Endothelial cell of umbilical vein (primary cell): ENCODE measurements around the gene EVA1A. TPM values are rescaled to one million over a fixed set of nuclear protein-coding genes. Genes with fewer than 3 reads are reported as not detected.

Experiments used
- BruUV-seq: library from RNA; stranded (reverse); fragments of 400-500 nt; replicated peaks from 2 replicates; lab custom pipeline; 2021; lab: Mats Ljungman, UMichigan
- CTCF ChIA-PET: fragments of 300-600, 350-600 bp; sonication (Branson Sonifier 250); formaldehyde crosslinking; loops from one replicate; lab custom pipeline; 2021; ENCODE audit warnings: antibody characterized with exemption, inconsistent platforms; lab: Charles Lee
- POLR2A ChIA-PET: fragments of 300-600, 350-600 bp; sonication (Branson Sonifier 250); formaldehyde crosslinking; loops from one replicate; lab custom pipeline; 2021; ENCODE audit warnings: antibody characterized with exemption, inconsistent platforms; lab: Charles Lee
- DNase-seq: peaks from one replicate; pipeline ENCODE4 v3.0.0-alpha.2; 2011; ENCODE audit warnings: low read depth, low spot score
- FAIRE-seq: peaks from 2 replicates; lab custom pipeline; 2011; peaks lifted over from hg19 to GRCh38; lab: Jason Lieb, UNC
- H2AFZ ChIP-seq: 2 replicates; pipeline ENCODE4 v1.6.0; 2012; ENCODE audit warnings: low read depth, low read length, control low read depth, inconsistent platforms
- H3K27ac ChIP-seq: 2 replicates; pipeline ENCODE4 v1.5.1; 2011; ENCODE audit warnings: low read depth, mild to moderate bottlenecking, control low read depth, low read length, moderate library complexity; ENCODE audit not compliant: insufficient read depth
- H3K27me3 ChIP-seq, 2 experiments: 2 replicates each; pipeline versions ENCODE4 v1.6.0 to v1.6.1; 2011; ENCODE audit warnings: low read length in 2 of 2, mixed read lengths in 1 of 2; ENCODE audit not compliant: control insufficient read depth in 2 of 2, insufficient read depth in 2 of 2
- H3K36me3 ChIP-seq, 2 experiments: 2 replicates in 1 of 2; 3 replicates in 1 of 2; pipeline ENCODE4 v1.5.1; 2011; ENCODE audit warnings: low read length in 2 of 2, mild to moderate bottlenecking in 1 of 2, moderate library complexity in 1 of 2; ENCODE audit not compliant: control insufficient read depth in 2 of 2, insufficient read depth in 2 of 2; ENCODE audit errors: extremely low read depth in 1 of 2
- H3K4me1 ChIP-seq: 3 replicates; pipeline ENCODE4 v1.5.1; 2011; ENCODE audit warnings: mild to moderate bottlenecking, low read length; ENCODE audit not compliant: control insufficient read depth, insufficient read depth; ENCODE audit errors: extremely low read depth
- H3K4me2 ChIP-seq: 2 replicates; pipeline ENCODE4 v1.6.1; 2011; ENCODE audit warnings: low read length, control low read depth, mixed read lengths; ENCODE audit not compliant: insufficient read depth
- H3K4me3 ChIP-seq, 3 experiments: fragments of 200-600 bp in 1 of 3; sonication (generic), shearing (Covaris generic) in 1 of 3; replicated peaks in 1 of 3; 2 replicates each; pipeline ENCODE4 v1.5.1; 2011 to 2016; ENCODE audit warnings: control low read depth in 3 of 3, low read length in 3 of 3, mild to moderate bottlenecking in 2 of 3, inconsistent platforms in 1 of 3, low read depth in 1 of 3, moderate library complexity in 1 of 3; ENCODE audit not compliant: insufficient read depth in 1 of 3
- H3K79me2 ChIP-seq: 2 replicates; pipeline ENCODE4 v1.6.0; 2012; ENCODE audit warnings: low read length, inconsistent platforms; ENCODE audit not compliant: control insufficient read depth, insufficient read depth
- H3K9ac ChIP-seq: replicated peaks from 2 replicates; pipeline ENCODE3; 2011; ENCODE audit warnings: low read length, control low read depth; ENCODE audit not compliant: insufficient read depth; ENCODE audit errors: extremely low read depth
- H3K9me1 ChIP-seq: replicated peaks from 3 replicates; pipeline ENCODE4 v1.6.0; 2011; ENCODE audit warnings: mild to moderate bottlenecking, low read length; ENCODE audit not compliant: control insufficient read depth, insufficient read depth; ENCODE audit errors: extremely low read depth
- H3K9me3 ChIP-seq: replicated peaks from 2 replicates; pipeline ENCODE4 v1.5.1; 2012; ENCODE audit warnings: low read length, inconsistent platforms; ENCODE audit not compliant: control insufficient read depth, insufficient read depth
- H4K20me1 ChIP-seq: replicated peaks from 2 replicates; pipeline ENCODE3; 2011; ENCODE audit warnings: mild to moderate bottlenecking, low read length; ENCODE audit not compliant: control insufficient read depth, insufficient read depth; ENCODE audit errors: extremely low read depth
- EZH2 ChIP-seq: IDR thresholded peaks from 2 replicates; pipeline ENCODE4 v1.6.1; 2012; ENCODE audit warnings: borderline replicate concordance, low read depth, mild to moderate bottlenecking, moderate library complexity, low read length, inconsistent platforms; ENCODE audit not compliant: severe bottlenecking
- FOS ChIP-seq: IDR thresholded peaks from 2 replicates; pipeline ENCODE4 v1.6.1; 2011; ENCODE audit warnings: mild to moderate bottlenecking, low read length, moderate library complexity, borderline replicate concordance; ENCODE audit not compliant: insufficient read depth
- GATA2 ChIP-seq: IDR thresholded peaks from 2 replicates; pipeline ENCODE4 v1.7.0; 2011; ENCODE audit warnings: low read depth, mild to moderate bottlenecking, moderate library complexity, mixed read lengths, low read length; ENCODE audit not compliant: insufficient read length, insufficient read depth
- JUN ChIP-seq: IDR thresholded peaks from 2 replicates; pipeline ENCODE4 v1.6.1; 2011; ENCODE audit warnings: borderline replicate concordance, low read depth; ENCODE audit not compliant: insufficient read length, insufficient read depth
- MYC ChIP-seq: IDR thresholded peaks from one replicate; pipeline ENCODE4 v1.6.1; 2011; ENCODE audit warnings: mild to moderate bottlenecking, low read depth, low read length
- POLR2A ChIP-seq: IDR thresholded peaks from 2 replicates; pipeline ENCODE4 v1.6.1; 2012; ENCODE audit warnings: low read depth, mild to moderate bottlenecking, control low read depth, low read length
- POLR2AphosphoS5 ChIP-seq: IDR thresholded peaks from 2 replicates; pipeline ENCODE4 v1.6.1; 2012; ENCODE audit warnings: low read depth, mild to moderate bottlenecking, control low read depth, low read length, moderate library complexity; ENCODE audit not compliant: insufficient read depth
- dilution Hi-C: fragments of 300-500 bp; cut with MboI; formaldehyde crosslinking; loops from one replicate; pipeline ENCODE4 v1.15.0; 2019; ENCODE audit warnings: low sequenced_read_pairs; ENCODE audit not compliant: extremely low pct_ligation_motif_present
- intact Hi-C: fragments of 100-400 bp; cut with micrococcal nuclease; formaldehyde crosslinking; loops from one replicate; pipeline ENCODE4 v1.10.0; 2022
- polyA plus RNA-seq, 4 experiments: library from polyadenylated mRNA; depleted of rRNA in 3 of 4; stranded (reverse) in 3 of 4; unstranded in 1 of 4; fragments of >200 nt; gene quantifications; 2 replicates each; pipeline versions ENCODE4 v1.2.1 to v1.2.3, GENCODE V29; 2011 to 2012; ENCODE audit warnings: missing spikeins in 1 of 4
- total RNA-seq: library from RNA; stranded (reverse); gene quantifications from 2 replicates; pipeline ENCODE4 v1.2.3, GENCODE V29; 2021
- TF ChIP-seq, protein P1 (sequence below), 2 donors: IDR thresholded peaks; 1 replicate in 1 of 2; 2 replicates in 1 of 2; pipeline ENCODE4 v1.5.1; 2011; ENCODE audit warnings: low read length in 2 of 2, mild to moderate bottlenecking in 2 of 2, moderate library complexity in 2 of 2, control low read depth in 1 of 2, inconsistent platforms in 1 of 2, low read depth in 1 of 2; ENCODE audit not compliant: insufficient read depth in 1 of 2; ENCODE audit errors: extremely low read depth in 1 of 2
- TF ChIP-seq, protein P2 (sequence below): IDR thresholded peaks from 2 replicates; pipeline ENCODE4 v1.6.1; 2011; ENCODE audit not compliant: insufficient read depth, insufficient read length

The EVA1A gene
- total and polyA plus RNA-seq, 2 donors (not counting 3 experiments of a cell fraction or from before 2014, with no cell fraction given): 52.6 to 66.5 TPM

- no peaks in the 10 kb centered on the region for H3K27me3 ChIP-seq
- H3K36me3 ChIP-seq: no peaks in the 10 kb centered on the region
- no peak overlapping the region for H3K4me3 ChIP-seq
- peaks cover 21% of the 10 kb centered on the region for H3K79me2 ChIP-seq
- intact Hi-C loops: no loop called here
- no peaks in the 10 kb centered on the region for H3K9me1 ChIP-seq
- DNase-seq (no peak), FAIRE-seq (no peak)
- TF ChIP-seq, protein P1, sequence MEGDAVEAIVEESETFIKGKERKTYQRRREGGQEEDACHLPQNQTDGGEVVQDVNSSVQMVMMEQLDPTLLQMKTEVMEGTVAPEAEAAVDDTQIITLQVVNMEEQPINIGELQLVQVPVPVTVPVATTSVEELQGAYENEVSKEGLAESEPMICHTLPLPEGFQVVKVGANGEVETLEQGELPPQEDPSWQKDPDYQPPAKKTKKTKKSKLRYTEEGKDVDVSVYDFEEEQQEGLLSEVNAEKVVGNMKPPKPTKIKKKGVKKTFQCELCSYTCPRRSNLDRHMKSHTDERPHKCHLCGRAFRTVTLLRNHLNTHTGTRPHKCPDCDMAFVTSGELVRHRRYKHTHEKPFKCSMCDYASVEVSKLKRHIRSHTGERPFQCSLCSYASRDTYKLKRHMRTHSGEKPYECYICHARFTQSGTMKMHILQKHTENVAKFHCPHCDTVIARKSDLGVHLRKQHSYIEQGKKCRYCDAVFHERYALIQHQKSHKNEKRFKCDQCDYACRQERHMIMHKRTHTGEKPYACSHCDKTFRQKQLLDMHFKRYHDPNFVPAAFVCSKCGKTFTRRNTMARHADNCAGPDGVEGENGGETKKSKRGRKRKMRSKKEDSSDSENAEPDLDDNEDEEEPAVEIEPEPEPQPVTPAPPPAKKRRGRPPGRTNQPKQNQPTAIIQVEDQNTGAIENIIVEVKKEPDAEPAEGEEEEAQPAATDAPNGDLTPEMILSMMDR (IDR thresholded peaks at IDR 0.05; ENCODE audit: extremely low read depth in 1 of 2, insufficient read depth in 1 of 2, low read depth in 1 of 2, low read length in 2 of 2): no peak
- TF ChIP-seq GATA2: no peak
- no peak for TF ChIP-seq JUN
- no peak for TF ChIP-seq EZH2
- no peak for TF ChIP-seq POLR2A
- no peak for TF ChIP-seq POLR2AphosphoS5
- no peak for TF ChIP-seq FOS
- TF ChIP-seq MYC: no peak
- TF ChIP-seq, protein P2, sequence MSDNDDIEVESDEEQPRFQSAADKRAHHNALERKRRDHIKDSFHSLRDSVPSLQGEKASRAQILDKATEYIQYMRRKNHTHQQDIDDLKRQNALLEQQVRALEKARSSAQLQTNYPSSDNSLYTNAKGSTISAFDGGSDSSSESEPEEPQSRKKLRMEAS: no peak
- no peak overlapping the region for H3K4me2 ChIP-seq
- peaks cover 41% of the 10 kb centered on the region for H3K4me1 ChIP-seq
- no peak overlapping the region for H3K9ac ChIP-seq
- BruUV-seq: no TSS peak
- dilution Hi-C loops: no loop called here
- POLR2A ChIA-PET: no interaction called here
- no peak overlapping the region for H3K27ac ChIP-seq
- no peaks in the 10 kb centered on the region for H4K20me1 ChIP-seq
- CTCF ChIA-PET: interaction anchor here (0.9 kb wide), 1 partner anchor 31 kb away, joined by 3 read pairs; no protein-coding TSS in a partner anchor
- H2AFZ ChIP-seq: no peak overlapping the region
- no peaks in the 10 kb centered on the region for H3K9me3 ChIP-seq
Measured at GRCh38 chr2:75498907-75499306, 61.8 kb downstream of the EVA1A start.
